Middle frontal gyrus (tissue), 1 donor: ENCODE results near the gene ZBTB2.
A peak's percentile ranks its signal among the peaks of the same experiment; 100 is the strongest.
"Not testable (repeated sequence)": the region's sequence is repeated elsewhere in the genome, so short reads cannot be mapped to it uniquely, and the experiment has no call there.

ENCODE experiments used
- DNase-seq: peaks from one replicate; pipeline ENCODE4 v3.0.0-alpha.2; 2015; ENCODE audit warnings: low spot score; ENCODE audit errors: extremely low spot score

ZBTB2 gene

DNA sequence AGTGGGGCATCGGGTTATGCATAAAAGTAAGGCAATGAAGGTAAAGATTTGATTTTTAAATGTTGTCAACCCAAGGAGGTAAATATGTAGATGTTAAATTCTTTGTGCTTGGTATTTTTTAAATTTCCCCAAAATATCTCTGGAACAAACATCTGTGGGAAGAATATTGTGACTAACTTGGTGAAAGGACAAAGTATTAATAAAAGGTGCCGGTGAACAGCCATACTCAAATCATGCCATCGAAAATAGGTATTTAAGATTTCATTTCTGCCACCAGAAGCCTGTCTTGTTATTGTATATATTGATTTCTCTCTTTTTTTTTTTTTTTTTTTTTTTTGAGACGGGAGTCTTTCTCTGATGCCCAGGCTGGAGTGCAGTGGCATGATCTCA, 12.6 kb upstream of the ZBTB2 start:
- DNase-seq: no peak

DNA sequence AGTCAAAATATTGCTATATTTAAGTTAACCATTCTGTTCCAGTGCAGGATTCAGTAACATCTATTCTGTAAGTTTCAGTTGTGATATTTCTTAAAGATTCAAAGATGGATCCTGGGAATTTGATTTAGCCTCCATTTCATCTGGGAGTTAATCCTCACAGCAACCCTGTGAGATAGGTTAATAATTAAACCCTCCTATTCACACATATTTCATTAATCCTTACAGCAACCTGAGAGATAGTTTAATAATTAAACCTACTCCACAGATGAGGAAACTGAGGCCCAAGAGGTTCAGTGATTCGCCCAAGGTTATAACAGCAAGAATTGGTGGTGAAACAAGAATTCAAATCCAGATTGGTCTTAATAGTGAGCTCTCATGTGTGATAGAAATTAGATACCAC, 10.9 kb upstream of the ZBTB2 start:
- DNase-seq: no peak

DNA sequence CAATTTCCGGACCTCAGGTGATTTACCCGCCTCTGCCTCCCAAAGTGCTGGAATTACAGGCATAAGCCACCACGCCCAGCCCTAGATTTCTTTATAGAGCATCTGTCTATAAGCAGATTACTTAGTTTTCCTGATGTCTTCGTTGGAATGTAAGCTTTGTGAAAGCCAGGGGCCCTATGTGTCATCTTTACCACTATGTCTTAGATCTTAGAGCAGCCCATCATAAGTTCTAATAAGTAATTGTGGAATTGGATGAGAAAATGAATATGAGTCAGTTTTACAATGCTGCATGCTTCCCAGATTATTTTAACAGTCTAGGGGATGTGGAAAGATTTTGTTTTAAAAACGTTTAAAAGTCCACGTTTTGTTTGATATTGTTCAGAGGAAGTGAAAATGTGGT, 9.1 kb upstream of the ZBTB2 start:
- DNase-seq: no peak

DNA sequence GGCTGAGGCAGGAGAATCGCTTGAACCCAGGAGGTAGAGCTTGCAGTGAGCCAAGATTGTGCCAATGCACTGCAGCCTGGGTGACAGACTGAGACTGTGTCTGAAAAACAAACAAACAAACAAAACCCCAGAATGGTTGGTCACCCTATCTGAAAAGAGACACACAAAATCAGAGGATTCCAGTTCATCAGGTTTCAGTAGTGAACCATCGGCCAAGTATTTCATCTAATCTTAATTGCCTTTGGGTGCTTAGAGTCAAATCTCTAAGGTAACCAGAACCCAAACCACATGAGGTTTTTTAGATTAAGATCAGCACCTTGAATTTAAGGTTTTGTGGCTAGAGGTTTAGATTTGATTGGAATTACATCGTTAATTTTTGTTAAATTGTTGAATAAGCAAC, 8.3 kb upstream of the ZBTB2 start:
- no peak for DNase-seq

DNA sequence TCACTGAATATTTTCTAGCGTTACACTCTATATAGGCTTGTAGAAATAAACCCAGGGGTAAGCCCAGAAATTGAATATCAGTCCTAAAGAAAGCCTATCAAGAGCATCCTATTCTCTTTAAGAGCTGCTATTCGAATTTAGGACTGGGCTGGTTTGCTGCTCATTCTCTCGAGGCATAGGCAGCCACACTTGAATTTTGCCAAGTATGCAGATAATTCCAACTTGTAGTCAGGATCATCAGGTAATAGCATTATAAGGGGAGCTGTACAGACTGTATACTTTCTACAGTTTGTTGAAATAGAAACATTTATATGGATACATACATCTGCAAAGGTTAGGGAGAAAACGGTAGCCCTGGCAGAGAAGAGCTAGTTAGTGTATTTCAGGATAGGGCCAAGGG, 2.1 kb upstream of the ZBTB2 start:
- no peak for DNase-seq

DNA sequence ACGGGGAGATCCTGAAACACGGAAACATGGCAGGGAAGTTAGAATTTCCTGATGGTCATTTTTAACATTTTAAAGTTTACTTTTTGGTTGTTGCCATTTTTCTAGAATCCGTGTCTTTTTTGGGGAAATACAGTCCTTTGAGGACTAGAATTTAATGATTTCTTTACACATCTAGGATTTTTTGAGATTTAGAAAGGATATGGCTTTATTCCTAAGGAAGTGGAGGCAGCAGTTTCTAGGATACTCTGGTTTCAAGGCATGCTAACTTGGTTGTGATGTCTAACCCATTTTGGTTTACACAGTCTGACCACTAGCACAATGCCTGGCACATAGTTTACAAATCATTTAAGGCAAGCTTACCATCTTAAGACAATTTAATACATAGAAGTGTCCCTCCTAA, 1.1 kb upstream of the ZBTB2 start:
- no peak for DNase-seq

DNA sequence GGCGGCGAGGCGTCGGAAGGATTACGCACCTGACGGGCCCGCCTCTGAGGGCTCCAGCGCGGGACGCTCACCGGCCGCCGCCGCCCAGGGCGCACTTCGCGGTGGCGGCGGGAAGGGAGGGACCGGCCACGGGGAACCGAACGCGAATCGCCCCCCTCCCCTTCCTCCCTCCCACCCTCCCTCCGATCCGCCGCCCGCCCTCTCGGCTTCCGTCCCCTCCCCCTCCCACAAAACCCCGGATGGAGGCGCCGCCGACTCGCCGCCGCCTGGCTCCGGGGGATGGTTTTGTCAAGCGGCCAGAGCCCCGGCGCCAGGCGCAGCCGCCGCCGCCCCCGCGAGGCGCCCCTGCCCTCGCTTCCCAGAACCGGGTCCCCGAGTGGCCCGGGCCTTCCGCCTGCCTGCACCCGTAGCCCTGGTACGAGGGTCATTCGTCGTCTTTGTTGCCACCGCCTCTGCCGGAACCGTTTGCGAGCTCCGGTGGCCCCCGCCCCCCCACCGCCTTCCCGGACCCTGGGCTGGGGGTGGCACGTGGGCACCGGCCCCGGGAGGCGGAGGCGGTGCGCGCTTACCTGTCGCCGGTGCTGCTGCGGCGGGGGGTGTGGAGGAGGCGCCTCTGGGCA, 398 bp downstream of the ZBTB2 start:
- DNase-seq: peak; percentile 17

DNA sequence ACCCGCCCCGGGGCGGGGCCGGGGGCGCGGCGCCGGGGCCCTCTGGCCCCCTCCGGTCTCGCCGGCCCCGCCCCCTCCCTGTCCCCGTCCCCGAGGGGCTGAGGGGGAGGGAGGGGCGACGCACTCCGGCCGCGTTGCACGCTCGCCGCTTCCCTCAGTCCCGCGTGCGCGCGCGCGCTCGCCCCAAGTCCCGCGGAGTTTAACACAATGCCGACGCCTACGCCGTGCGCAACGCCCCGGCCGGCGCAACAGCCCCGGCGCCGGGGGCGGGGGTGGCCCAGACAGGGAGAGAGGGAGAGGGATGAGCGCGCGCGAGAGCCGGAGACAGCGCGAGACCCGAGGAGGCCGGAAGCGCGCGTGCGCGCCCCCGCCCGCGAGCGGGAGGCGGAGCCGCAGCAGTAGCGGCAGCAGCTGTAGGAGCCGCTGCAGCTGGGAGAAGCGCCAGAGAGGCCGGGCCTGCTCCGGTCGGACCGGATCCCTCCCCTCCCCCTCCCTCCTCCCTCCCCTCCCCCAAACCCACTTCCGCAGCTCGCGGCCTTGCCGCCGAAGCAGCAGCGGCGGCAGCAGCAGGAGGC, 996 bp downstream of the ZBTB2 start:
- peak; percentile 96 for DNase-seq

DNA sequence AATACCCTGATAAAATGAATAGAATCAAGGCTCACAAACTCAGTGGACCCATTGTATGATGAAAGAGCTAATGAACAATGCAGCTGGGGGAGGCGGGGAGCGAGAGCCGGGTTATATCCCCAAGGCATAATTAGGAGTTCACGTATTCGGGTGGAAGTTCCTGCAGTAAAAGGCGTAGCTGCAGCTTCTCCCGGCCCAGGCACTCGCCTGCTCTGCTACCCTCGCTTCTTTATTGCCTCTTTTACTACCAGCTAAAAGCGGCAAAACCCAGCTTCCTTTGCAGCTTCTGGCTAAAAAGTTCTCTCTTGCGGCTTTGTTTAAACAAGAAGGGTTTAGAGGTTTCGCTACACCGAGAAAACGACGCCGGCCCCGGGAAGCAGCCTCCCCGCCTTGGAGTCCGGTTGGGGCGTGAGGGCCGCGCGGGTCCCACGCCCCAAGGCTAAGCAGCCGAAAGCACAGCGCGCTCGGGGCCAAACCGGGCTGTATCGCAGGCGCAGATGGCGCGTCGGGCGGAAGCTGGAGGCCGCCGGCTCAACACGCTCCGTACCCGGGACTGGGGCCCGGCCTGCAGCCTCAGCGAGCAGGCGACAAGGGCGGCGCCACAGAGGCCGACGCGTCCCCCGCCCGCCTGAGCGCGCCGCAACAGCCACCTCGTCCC, 1.6 kb downstream of the ZBTB2 start:
- peak; percentile 29 for DNase-seq

DNA sequence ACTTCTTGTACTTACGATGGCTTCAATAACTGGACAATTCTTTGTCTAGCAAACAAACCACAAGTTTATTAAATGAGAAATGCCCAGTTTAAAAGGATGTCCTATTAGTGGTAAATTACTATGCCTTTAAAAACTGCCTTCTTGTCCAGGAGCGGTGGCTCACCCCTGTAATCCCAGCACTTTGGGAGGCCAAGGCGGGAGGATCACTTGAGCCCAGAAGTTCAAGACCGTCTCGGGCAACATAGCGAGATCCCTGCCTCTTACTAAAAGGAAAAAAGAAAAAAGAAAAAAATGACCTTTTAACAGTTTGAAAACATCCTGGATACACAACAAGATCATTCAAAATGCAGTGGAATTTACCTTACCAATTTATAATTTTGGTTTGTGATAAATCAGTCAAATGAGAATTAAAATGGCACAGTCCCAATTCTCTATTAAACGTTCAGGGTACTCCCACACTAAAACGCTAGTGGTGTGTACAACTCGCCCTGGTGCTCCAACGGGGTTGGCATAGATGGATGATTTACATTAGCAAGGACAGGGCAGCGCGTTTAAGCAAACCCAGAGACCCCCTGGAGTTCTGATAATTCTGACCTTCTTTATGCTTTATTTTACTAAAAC, 2.3 kb downstream of the ZBTB2 start:
- DNase-seq: no peak

DNA sequence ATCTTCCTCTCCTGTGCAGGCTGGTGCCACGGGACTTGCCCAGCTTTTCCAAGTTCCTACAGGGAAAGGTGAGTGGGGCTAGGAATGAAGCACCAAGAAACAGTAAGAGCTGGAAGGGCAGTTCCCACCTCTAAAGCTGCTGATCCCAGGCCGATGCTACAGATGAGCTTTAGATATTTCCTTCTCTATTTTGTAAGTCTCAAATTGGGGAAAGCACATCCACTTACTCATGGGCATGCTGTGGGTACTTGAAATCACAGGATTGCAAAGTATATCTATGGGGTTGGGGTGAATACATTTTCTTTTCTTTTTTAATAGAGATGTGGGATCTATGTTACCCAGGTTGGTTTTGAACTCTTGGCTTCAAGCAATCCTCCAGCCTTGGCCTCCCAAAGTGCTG, 3.1 kb downstream of the ZBTB2 start:
- DNase-seq: no peak

DNA sequence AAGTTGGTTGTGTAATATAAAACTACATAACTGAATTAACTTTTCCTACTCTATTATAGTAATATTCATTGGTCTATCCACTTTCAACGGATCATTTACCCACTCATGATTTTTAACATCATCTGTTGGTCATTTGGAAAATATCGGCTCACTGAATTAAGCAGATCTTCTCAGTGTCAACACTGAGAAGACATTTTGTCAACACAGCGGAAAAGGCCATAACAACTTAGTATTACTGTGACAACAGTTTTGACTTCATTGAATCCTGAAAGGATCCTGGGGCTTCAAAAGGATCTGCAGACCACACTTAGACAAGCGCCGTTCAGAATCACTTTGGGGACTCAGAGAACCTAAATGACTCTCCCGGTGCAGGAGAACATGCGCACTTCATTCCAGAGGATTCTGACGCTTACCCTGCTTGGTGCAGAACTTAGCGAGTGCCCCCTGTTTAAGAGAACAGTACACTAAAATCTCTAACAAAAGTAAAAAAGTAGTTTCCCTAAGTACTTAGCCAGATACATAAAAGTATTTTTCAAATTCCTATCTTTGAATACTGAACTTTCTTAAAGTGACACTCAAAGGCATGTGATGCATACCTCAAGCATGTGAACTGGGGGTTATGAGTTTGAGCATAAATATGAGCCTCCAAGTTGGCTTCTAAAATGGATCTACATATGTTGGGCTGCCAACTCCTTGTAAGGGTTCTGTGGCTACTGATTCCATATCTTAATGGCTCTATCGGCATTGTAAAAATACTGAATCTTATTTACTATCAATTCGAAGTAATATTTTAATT, 4.0 kb downstream of the ZBTB2 start:
- no peak for DNase-seq

DNA sequence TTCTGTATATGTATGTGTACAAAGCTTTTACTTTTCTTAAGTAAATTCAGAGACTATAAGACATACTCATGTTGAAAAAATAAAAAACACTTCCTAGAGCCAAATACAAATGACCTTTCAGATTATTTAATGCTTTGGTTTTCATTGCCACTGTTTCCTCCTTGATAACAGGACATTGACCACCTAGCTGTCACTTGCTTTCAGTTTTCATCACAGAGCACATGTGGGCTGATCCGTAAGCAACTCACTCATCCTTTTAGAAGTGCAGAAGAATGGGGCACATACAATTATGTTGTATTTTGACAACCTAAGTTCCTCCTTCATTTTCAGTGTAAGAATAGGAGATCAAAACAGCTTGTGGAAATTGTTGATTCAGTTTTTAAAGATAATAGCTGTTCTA, 6.2 kb downstream of the ZBTB2 start:
- no peak for DNase-seq

DNA sequence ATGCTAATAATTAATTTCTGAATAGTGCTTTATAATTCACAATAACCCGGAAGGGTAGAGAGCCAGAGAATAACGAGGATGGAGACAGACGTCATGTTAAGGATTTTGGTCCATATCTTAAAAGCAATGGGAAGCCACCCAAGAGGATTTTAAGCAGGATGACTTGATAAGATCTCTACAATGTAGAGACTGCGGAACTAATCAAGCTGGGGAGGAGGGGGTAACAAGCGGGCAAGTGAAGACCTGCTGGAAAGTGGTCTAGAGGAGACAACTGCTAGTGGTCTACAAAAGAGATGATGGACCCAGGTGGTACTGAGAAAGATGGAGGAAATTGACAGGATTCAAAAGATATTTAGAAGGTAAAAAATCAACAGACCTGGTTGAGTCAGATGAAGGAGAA, 7.2 kb downstream of the ZBTB2 start:
- no peak for DNase-seq

DNA sequence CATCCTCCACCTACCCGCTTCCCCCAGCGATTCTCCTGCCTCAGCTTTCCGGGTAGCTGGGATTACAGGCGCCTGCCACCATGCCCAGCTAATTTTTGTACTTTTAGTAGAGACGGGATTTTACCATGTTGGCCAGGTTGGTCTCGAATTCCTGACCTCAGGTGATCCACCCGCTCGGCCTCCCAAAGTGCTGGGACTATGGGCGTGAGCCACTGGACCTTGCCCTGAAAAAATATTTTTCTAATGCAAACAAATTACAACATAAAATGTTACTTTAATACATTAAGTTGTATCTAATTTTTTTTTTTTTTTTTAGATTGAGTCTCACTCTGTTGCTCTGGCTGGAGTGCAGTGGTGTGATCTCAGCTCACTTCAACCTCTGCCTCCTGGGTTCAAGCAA, 8.7 kb downstream of the ZBTB2 start:
- not testable (repeated sequence) for DNase-seq

DNA sequence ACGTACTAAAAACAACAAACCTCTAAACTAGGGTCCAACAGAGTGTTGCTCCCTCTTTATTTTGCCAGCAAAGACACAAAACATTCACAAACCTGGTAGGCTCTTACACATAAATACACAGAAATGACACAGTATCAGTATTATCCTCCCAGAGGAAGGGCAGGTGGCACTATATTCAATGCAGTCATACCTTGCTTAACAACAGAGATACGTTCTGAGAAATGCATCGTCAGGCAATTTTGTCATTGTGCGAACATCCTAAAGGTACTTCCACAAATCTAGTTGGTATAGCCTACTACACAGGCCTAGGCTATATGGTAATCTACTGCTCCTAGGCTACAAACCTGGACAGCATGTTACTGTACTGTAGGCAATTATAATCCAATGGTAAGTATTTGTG, 9.6 kb downstream of the ZBTB2 start:
- DNase-seq: no peak

DNA sequence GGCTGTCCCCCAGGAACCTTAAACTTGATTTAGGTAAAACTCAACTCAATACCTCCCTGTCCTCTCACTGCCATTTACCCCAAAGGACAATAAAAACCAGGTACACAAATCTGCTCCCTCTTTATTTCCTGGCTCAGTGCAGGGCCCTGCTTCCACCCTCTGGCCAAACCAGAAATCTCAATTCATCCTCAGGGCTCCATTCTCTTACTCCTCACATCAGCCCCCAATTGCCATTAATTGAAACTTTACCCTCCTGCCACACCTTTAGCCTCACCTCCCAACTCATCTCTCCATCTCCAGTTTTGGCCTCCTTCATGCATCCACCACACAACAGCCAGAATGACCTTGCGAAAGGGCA, 10.5 kb downstream of the ZBTB2 start:
- DNase-seq: no peak

DNA sequence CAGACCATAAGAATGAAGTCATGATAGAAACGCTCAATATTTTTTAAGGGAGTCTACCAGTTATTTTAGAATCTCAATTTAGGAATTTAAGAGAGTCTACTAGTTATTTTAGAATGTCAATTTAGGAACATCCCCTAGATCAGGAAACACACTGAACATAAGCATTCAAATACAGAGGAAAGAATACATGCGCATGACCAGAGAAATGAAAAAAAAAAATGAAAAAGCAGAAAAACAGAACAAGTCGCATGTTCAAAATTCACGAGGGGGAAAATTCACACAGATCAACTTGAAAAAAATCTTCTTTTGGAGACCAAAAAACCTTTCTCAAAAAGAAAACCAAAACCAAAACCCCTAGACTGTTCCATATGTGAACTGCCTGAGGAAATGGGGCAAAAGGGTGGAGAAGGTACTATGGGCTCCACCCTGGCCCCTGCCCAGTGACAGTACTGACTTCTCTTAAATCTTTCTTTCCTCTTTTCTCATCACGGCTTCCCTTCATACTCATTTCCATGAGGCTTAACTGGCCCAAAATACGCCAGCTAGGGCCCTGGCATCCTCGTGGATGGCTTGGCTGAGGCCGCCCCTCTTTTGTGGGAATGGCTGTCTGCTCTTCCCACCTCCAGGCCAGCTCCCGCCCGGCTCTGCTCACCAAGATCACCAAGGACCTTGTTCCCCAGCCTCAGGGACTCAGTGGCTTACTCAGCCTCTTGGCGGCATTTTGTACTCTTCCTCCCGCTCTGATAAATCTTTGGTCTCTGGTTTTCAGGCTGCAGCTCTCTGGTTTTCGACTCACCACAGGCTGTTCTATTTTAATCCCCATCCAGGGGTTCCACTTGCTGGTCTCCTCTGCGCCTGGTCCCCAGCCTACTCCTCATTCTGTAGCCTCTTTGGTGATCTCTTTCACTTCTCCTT, 11.2 kb downstream of the ZBTB2 start:
- no peak for DNase-seq

DNA sequence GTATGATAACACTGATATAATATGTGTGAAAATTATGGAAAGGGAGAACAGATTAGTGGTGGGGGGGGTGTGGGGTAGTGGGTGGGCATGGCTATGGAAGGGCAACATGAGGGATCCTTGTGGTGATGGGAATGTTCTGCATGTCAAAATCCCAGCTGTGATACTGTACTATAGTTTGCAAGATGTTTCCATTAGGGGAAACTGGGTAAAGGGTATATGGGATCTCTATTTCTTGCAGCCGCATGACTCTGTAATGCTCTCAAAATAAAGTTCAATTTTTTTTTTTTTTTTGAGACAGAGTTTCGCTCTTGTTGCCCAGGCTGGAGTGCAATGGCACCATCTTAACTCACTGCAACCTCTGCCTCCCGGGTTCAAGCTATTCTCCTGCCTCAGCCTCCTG, 14.3 kb downstream of the ZBTB2 start:
- DNase-seq: no peak

DNA sequence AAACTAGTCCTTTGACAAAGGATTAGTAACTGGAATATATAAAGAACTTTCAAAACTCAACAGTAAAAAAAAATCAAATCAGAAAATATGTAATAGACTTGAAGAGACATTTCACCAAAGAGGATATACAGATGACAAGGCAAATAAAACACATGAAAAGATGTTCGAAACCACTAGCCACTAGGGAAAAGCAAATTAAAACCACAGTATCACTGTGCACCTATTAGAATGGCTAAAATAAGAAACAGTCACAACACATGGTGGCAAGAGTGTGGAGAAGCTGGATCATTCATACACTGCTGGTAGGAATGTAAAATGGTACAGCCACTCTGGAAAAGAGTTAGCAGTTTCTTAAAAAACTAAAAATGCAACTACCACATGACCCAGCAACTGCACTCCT, 14.9 kb downstream of the ZBTB2 start:
- DNase-seq: no peak

DNA sequence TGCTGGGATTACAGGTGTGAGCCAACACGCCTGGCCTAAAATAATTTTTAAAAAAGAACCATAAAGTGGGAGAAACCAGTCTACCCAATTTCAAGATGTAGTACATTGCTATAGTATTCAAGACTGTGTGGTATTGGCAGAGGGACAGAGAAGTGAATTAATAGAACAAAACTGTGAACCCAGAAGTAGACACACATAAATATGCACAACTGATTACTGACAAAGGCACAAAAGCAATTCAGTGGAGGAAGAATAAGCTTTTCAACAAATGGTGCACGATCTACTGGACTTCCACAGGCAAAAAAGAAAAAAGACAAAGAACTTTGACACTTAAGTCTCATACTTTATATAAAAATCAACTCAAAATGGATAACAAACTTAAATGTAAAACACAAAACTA, 15.5 kb downstream of the ZBTB2 start:
- DNase-seq: no peak
